Suprapubic skin (tissue), 4 donors: Measurements from ENCODE around the gene TNS1. TPM values are rescaled to one million over a fixed set of nuclear protein-coding genes. Genes with fewer than 3 reads are reported as not detected.
"Not testable (repeated sequence)": the region's sequence is repeated elsewhere in the genome, so short reads cannot be mapped to it uniquely, and the experiment has no call there.

Experiments used
- DNase-seq, 2 donors: peaks; one replicate each; pipeline ENCODE4 v3.0.0-alpha.2; 2019; ENCODE audit warnings: low spot score in 2 of 2
- H3K27ac ChIP-seq: fragments of 200-600 bp; sonication (generic); one replicate; pipeline ENCODE4 v1.5.1; 2019
- H3K27me3 ChIP-seq: fragments of 200-600 bp; sonication (generic); one replicate; pipeline ENCODE4 v1.5.1; 2019
- H3K36me3 ChIP-seq: fragments of 200-600 bp; sonication (generic); one replicate; pipeline ENCODE4 v1.5.1; 2019
- H3K4me1 ChIP-seq: fragments of 200-600 bp; sonication (generic); one replicate; pipeline ENCODE4 v1.5.1; 2019
- H3K4me3 ChIP-seq: fragments of 200-600 bp; sonication (generic); one replicate; pipeline ENCODE4 v1.5.1; 2019; ENCODE audit warnings: mild to moderate bottlenecking
- H3K9me3 ChIP-seq: fragments of 200-600 bp; sonication (generic); one replicate; pipeline ENCODE4 v1.5.1; 2019
- CTCF ChIP-seq, 2 donors: fragments of 200-600 bp in 1 of 2; fragments of 450-650 bp in 1 of 2; sonication (generic) in 1 of 2; IDR thresholded peaks; one replicate each; pipeline ENCODE4 v1.5.1; 2016 to 2019; ENCODE audit warnings: antibody characterized with exemption in 2 of 2, mild to moderate bottlenecking in 1 of 2, moderate library complexity in 1 of 2
- EP300 ChIP-seq: sonication (generic); formaldehyde crosslinking; IDR thresholded peaks from one replicate; pipeline ENCODE4 v1.6.1; 2017; ENCODE audit warnings: antibody characterized with exemption
- POLR2A ChIP-seq, 2 donors: fragments of 450-650 bp; IDR thresholded peaks; one replicate each; pipeline ENCODE4 v1.6.1; 2017; ENCODE audit warnings: antibody characterized with exemption in 2 of 2, mild to moderate bottlenecking in 2 of 2, moderate library complexity in 2 of 2
- POLR2AphosphoS5 ChIP-seq, 3 donors: sonication (generic); formaldehyde crosslinking; IDR thresholded peaks; one replicate each; pipeline ENCODE4 v1.6.1; 2017; ENCODE audit warnings: antibody characterized with exemption in 3 of 3
- WGBS: methylation state at CpG from one replicate; pipeline ENCODE4 v1.1.5; 2018; 5-methylcytosine and 5-hydroxymethylcytosine counted together
- total RNA-seq, 4 donors: library from RNA; depleted of rRNA; stranded (reverse); fragments of >200 nt; gene quantifications; one replicate each; pipeline ENCODE4 v1.1.0, GENCODE V29; 2016

The TNS1 gene
- total RNA-seq, 4 donors from 2014 or later, result 64.1 to 145 (median 99.5) TPM

- TF ChIP-seq CTCF (IDR thresholded peaks at IDR 0.05), result no peak
- TF ChIP-seq POLR2A (IDR thresholded peaks at IDR 0.05), result no peak
- no peak for TF ChIP-seq POLR2AphosphoS5 (IDR thresholded peaks at IDR 0.05)
- TF ChIP-seq EP300, result no peak
- WGBS, result 75% methylated on average over 12 of the region's 12 CpGs
Measured at GRCh38 chr2:218035463-218036100, 32.8 kb upstream of the TNS1 start.

DNA sequence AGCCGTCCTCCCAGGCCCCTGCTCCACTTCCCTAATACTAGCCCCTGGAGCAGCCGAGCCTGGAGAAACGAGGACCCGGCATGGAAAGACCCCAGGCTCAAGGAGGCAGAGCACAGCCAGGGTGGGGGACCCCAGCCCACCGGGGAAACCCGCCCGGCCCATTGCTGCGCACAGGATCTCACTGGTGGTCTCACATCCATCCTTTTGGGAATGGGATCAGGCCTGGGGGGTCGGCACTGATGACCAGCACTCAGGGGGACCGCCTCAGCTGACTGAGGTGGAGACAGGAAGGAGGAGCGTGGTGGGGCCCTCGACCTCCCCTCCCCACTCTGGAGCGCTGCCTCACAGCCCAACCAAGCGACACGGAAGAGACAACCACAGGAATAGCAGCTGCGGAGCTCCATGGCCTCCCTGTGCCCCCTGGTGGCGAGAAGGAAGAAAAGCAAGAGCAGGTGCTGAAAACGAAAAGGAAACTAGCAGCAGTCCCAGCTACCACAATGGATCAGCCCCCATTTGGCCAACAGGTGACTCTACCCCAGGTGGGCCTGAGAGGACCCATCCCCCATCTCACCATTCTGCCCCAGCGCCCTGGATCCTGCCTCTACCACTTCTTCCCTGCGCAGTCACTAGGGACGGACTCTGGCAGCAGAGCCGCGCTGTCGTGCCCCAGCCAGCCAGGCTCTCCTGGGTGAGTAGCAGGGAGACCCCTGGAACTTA lies 31.9 kb upstream of the TNS1 start:
- WGBS, result 28% methylated on average over 23 of the region's 24 CpGs
- not testable (repeated sequence) for H3K27me3 ChIP-seq, H3K36me3 ChIP-seq, H3K9me3 ChIP-seq, H3K27ac ChIP-seq
- peak in 1 of 2 donors; percentile 63 for TF ChIP-seq CTCF (IDR thresholded peaks at IDR 0.05)
- peaks cover 31% of the 10 kb centered on the region for H3K4me1 ChIP-seq
- peak; percentile 81 for DNase-seq
- H3K4me3 ChIP-seq, result peak overlapping the region; percentile 22

More at GRCh38 chr2:218035463-218036100, 32.8 kb upstream of the TNS1 start:
- H3K4me3 ChIP-seq, result no peak overlapping the region
- H3K4me1 ChIP-seq, result peaks cover 25% of the 10 kb centered on the region
- H3K27me3 ChIP-seq, result peaks cover 6% of the 10 kb centered on the region
- peak in 1 of 2 donors; percentile 76 for DNase-seq
- no peaks in the 10 kb centered on the region for H3K36me3 ChIP-seq
- H3K9me3 ChIP-seq, result no peaks in the 10 kb centered on the region
- H3K27ac ChIP-seq, result no peak overlapping the region

GRCh38 chr2:218033590-218034496 lies 31.0 kb upstream of the TNS1 start:
- TF ChIP-seq EP300 (no peak), CTCF (IDR thresholded peaks at IDR 0.05) (no peak), POLR2A (IDR thresholded peaks at IDR 0.05) (no peak), POLR2AphosphoS5 (IDR thresholded peaks at IDR 0.05) (no peak)
- Histone ChIP-seq H3K9me3 (no peaks in the 10 kb centered on the region), H3K27me3 (peaks cover 6% of the 10 kb centered on the region), H3K27ac (no peak overlapping the region), H3K36me3 (no peaks in the 10 kb centered on the region), H3K4me3 (no peak overlapping the region), H3K4me1 (peaks cover 38% of the 10 kb centered on the region)
- DNase-seq, result peak; percentile 62 to 79
- 66% methylated on average over 28 of the region's 45 CpGs for WGBS

DNA sequence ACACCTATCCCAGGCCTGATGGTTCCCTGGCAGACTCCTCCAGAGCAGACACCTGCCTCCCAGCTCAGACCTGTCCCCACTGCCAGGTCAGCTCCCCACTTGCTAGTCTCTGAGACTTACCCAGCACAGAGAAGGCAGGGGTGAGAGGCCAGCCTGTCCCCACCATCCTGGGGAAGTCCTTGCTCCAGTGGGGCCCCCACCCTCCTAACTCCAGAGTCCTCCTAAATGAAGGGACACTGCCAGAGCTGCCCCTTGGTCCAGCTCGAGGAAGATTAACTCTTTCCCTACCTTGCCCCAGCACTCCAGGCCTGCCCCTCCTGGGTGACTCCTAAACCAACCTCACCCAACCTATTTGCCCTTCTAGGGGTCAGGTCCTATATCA lies 30.4 kb upstream of the TNS1 start:
- no peaks in the 10 kb centered on the region for H3K36me3 ChIP-seq
- peaks cover 6% of the 10 kb centered on the region for H3K27me3 ChIP-seq
- no peaks in the 10 kb centered on the region for H3K9me3 ChIP-seq
- TF ChIP-seq EP300 (no peak), POLR2A (IDR thresholded peaks at IDR 0.05) (no peak), CTCF (IDR thresholded peaks at IDR 0.05) (no peak), POLR2AphosphoS5 (IDR thresholded peaks at IDR 0.05) (no peak)
- H3K4me3 ChIP-seq, result no peak overlapping the region
- peak in 1 of 2 donors; percentile 69 for DNase-seq
- peaks cover 43% of the 10 kb centered on the region for H3K4me1 ChIP-seq
- no CpG with 5 or more reads among the region's 1 CpG for WGBS
- no peak overlapping the region for H3K27ac ChIP-seq
